K562 (cell line): Measurements from ENCODE around the gene NMT1. TPM values are rescaled to one million over a fixed set of nuclear protein-coding genes. Genes with fewer than 3 reads are reported as not detected.

Experiments used
- ATAC-seq: fragments of 200-7000 bp; cut with Tn5 transposase; 3 replicates; pipeline ENCODE4 v1.9.1; 2020; ENCODE audit warnings: moderate library complexity
- BruUV-seq: library from RNA; stranded (reverse); fragments of 400-500 nt; replicated peaks from 2 replicates; lab custom pipeline; 2021; lab: Mats Ljungman, UMichigan
- CTCF ChIA-PET: fragments of 300-600 bp; formaldehyde crosslinking; extraction: SDS; loops from one replicate; lab custom pipeline; 2021; ENCODE audit warnings: low intra/inter-chr PET ratio; lab: Yijun Ruan, JAX
- POLR2A ChIA-PET: fragments of 300-600, 350-650 bp; sonication (Branson Sonifier 250); formaldehyde crosslinking; extraction: SDS; loops from one replicate; lab custom pipeline; 2021; ENCODE audit warnings: antibody characterized with exemption, inconsistent platforms; lab: Yijun Ruan, JAX
- DNase-seq, 4 experiments: peaks; one replicate each; pipeline versions ENCODE4 v3.0.0 to v3.0.0-alpha.2; 2011 to 2018; ENCODE audit warnings: low spot score in 3 of 4, mixed read lengths in 3 of 4; ENCODE audit errors: extremely low read depth in 1 of 4
- FAIRE-seq: peaks from 2 replicates; lab custom pipeline; 2011; peaks lifted over from hg19 to GRCh38; lab: Jason Lieb, UNC
- H2AFZ ChIP-seq: 2 replicates; pipeline ENCODE4 v1.6.0; 2011; ENCODE audit warnings: low read depth, low read length, control low read depth, inconsistent platforms
- H3K27ac ChIP-seq: fragments of 200-600 bp; 3 replicates; pipeline ENCODE4 v1.8.0; 2011; ENCODE audit warnings: low read depth, mild to moderate bottlenecking, control low read depth, inconsistent platforms, low read length, moderate library complexity, mixed read lengths; ENCODE audit errors: extremely low read depth
- H3K27me3 ChIP-seq, 2 experiments: fragments of 300-600 bp in 1 of 2; 2 replicates in 1 of 2; 3 replicates in 1 of 2; pipeline versions ENCODE4 v1.6.0 to v1.8.0; 2011; ENCODE audit warnings: inconsistent platforms in 2 of 2, low read length in 2 of 2, mild to moderate bottlenecking in 1 of 2, mixed read lengths in 1 of 2, moderate library complexity in 1 of 2; ENCODE audit not compliant: control insufficient read depth in 2 of 2, insufficient read depth in 2 of 2
- H3K36me3 ChIP-seq: fragments of 300-600 bp; 3 replicates; pipeline ENCODE4 v1.8.0; 2011; ENCODE audit warnings: mild to moderate bottlenecking, low read length, inconsistent platforms; ENCODE audit not compliant: control insufficient read depth, insufficient read depth
- H3K4me1 ChIP-seq, 2 experiments: fragments of 200-600 bp in 1 of 2; replicated peaks in 1 of 2; 2 replicates in 1 of 2; 3 replicates in 1 of 2; pipeline versions ENCODE4 v1.5.1 to v1.8.0; 2011; ENCODE audit warnings: inconsistent platforms in 2 of 2, low read length in 2 of 2, mild to moderate bottlenecking in 1 of 2, mixed read lengths in 1 of 2, moderate library complexity in 1 of 2; ENCODE audit not compliant: control insufficient read depth in 2 of 2, insufficient read depth in 2 of 2
- H3K4me2 ChIP-seq: 2 replicates; pipeline ENCODE4 v1.6.1; 2011; ENCODE audit warnings: low read length, control low read depth, inconsistent platforms, mixed read lengths; ENCODE audit not compliant: insufficient read depth
- H3K4me3 ChIP-seq: fragments of 200-600 bp; sonication (generic), shearing (Covaris generic); 2 replicates; pipeline ENCODE4 v1.5.1; 2016; ENCODE audit warnings: control low read depth, inconsistent platforms
- H3K79me2 ChIP-seq: fragments of 200-600 bp; 3 replicates; pipeline ENCODE4 v1.8.0; 2011; ENCODE audit warnings: low read length, inconsistent platforms; ENCODE audit not compliant: control insufficient read depth, insufficient read depth
- H3K9ac ChIP-seq, 2 experiments: 2 replicates each; pipeline versions ENCODE4 v1.6.0 to v1.6.1; 2011; ENCODE audit warnings: low read depth in 2 of 2, low read length in 2 of 2, control low read depth in 1 of 2, inconsistent platforms in 1 of 2, mild to moderate bottlenecking in 1 of 2, mixed read lengths in 1 of 2; ENCODE audit not compliant: insufficient read depth in 1 of 2
- H3K9me1 ChIP-seq: one replicate; pipeline ENCODE4 v1.6.0; 2011; ENCODE audit warnings: inconsistent platforms, mild to moderate bottlenecking, low read length, moderate library complexity; ENCODE audit not compliant: control insufficient read depth, insufficient read depth
- H3K9me3 ChIP-seq: replicated peaks from 2 replicates; pipeline ENCODE4 v1.5.1; 2011; ENCODE audit warnings: low read depth, low read length, inconsistent platforms; ENCODE audit not compliant: control insufficient read depth, insufficient read depth
- H4K20me1 ChIP-seq: replicated peaks from 2 replicates; pipeline ENCODE4 v1.6.1; 2011; ENCODE audit warnings: low read length, inconsistent platforms, mixed read lengths; ENCODE audit not compliant: control insufficient read depth, insufficient read depth
- CAMTA2 ChIP-seq: fragments of 250-450 bp; sonication (Bioruptor Pico); conservative IDR thresholded peaks from 2 replicates; pipeline ENCODE4 v1.5.1; 2022
- DNMT1 ChIP-seq: fragments of 450-650 bp; IDR thresholded peaks from 2 replicates; pipeline ENCODE4 v1.6.1; 2016; ENCODE audit warnings: antibody characterized with exemption, mild to moderate bottlenecking
- ESRRA ChIP-seq: fragments of 450-650 bp; IDR thresholded peaks from 2 replicates; pipeline ENCODE4 v1.6.1; 2014; ENCODE audit warnings: low read depth, mild to moderate bottlenecking, moderate library complexity, borderline replicate concordance
- FIP1L1 ChIP-seq: fragments of 200-400 bp; formaldehyde crosslinking; IDR thresholded peaks from 2 replicates; pipeline ENCODE4 v1.6.1; 2018; ENCODE audit warnings: mild to moderate bottlenecking, low read depth, low read length; ENCODE audit not compliant: poor library complexity, severe bottlenecking
- HDGF ChIP-seq: fragments of 450-650 bp; IDR thresholded peaks from 2 replicates; pipeline ENCODE4 v1.6.1; 2016
- NCOA1 ChIP-seq: fragments of 450-650 bp; IDR thresholded peaks from 2 replicates; pipeline ENCODE4 v1.6.1; 2016; ENCODE audit warnings: low read depth
- NR4A1 ChIP-seq, 2 experiments: fragments of 250-450 bp in 1 of 2; fragments of 450-650 bp in 1 of 2; sonication (Bioruptor Pico) in 1 of 2; IDR thresholded peaks; 2 replicates each; pipeline versions ENCODE4 v1.4.0 to v1.6.1; 2016 to 2020; ENCODE audit warnings: mild to moderate bottlenecking in 2 of 2, missing compliant biosample characterization in 1 of 2, missing genetic modification characterization in 1 of 2, moderate library complexity in 1 of 2
- PRMT5 ChIP-seq: sonication (generic); formaldehyde crosslinking; IDR thresholded peaks from 2 replicates; pipeline ENCODE4 v1.5.0; 2020; ENCODE audit warnings: missing genetic modification reagents
- TFAM ChIP-seq: fragments of 250-450 bp; sonication (Bioruptor Pico); conservative IDR thresholded peaks from 2 replicates; pipeline ENCODE4 v1.5.0; 2021; ENCODE audit warnings: mild to moderate bottlenecking, moderate library complexity
- TSC22D4 ChIP-seq: fragments of 450-650 bp; IDR thresholded peaks from 2 replicates; pipeline ENCODE4 v1.6.1; 2016; ENCODE audit warnings: missing genetic modification characterization, missing biosample characterization, control low read depth
- ZFP30 ChIP-seq: fragments of 250-450 bp; sonication (Bioruptor Pico); IDR thresholded peaks from 2 replicates; pipeline ENCODE4 v1.8.0; 2022; ENCODE audit warnings: moderate library complexity, mild to moderate bottlenecking, inconsistent platforms, borderline replicate concordance
- ZNF239 ChIP-seq: fragments of 250-450 bp; sonication (Bioruptor Pico); IDR thresholded peaks from 2 replicates; pipeline ENCODE4 v1.4.0; 2020; ENCODE audit warnings: mild to moderate bottlenecking
- WGBS: fragments of 100-300 bp; shearing (Covaris generic); methylation state at CpG from one replicate; pipeline ENCODE4 v1.1.6; 2016; ENCODE audit warnings: low coverage, mixed read lengths; ENCODE audit not compliant: insufficient coverage; ENCODE audit errors: missing lambda C conversion rate; 5-methylcytosine and 5-hydroxymethylcytosine counted together
- in situ Hi-C: fragments of 300-500 bp; cut with MboI; formaldehyde crosslinking; loops from 4 replicates; pipeline ENCODE4 v1.15.0; 2018; ENCODE audit warnings: inconsistent platforms, mixed read lengths
- intact Hi-C: fragments of 100-400 bp; cut with micrococcal nuclease; formaldehyde crosslinking; loops from 2 replicates; pipeline ENCODE4 v1.14.2; 2022
- polyA plus RNA-seq, 8 experiments: library from polyadenylated mRNA; depleted of rRNA in 4 of 8; stranded (reverse) in 5 of 8; unstranded in 3 of 8; fragments of >200 nt; fragmentation: Nextera tagmentation in 2 of 8; fragmentation: Illumina TruSeq in 1 of 8; extraction: Ambion mirVana in 2 of 8; extraction: Trizol in 1 of 8; gene quantifications; 2 replicates each; pipeline versions ENCODE4 v1.2.1 to v1.2.3, GENCODE V29; 2011 to 2014; ENCODE audit warnings: inconsistent platforms in 1 of 8, missing spikeins in 1 of 8
- total RNA-seq, 7 experiments: library from RNA; depleted of rRNA in 6 of 7; stranded (reverse); fragments of >200 nt in 6 of 7; fragmentation: Illumina TruSeq in 2 of 7; extraction: Trizol in 2 of 7; gene quantifications; 2 replicates each; pipeline versions ENCODE4 v1.2.1 to v1.2.3, GENCODE V29; 2011 to 2021; ENCODE audit warnings: low replicate concordance in 1 of 7
- TF ChIP-seq, protein P1 (sequence below): fragments of 450-650 bp; IDR thresholded peaks from 2 replicates; pipeline ENCODE4 v1.7.1; 2018; ENCODE audit warnings: mild to moderate bottlenecking, low read depth; ENCODE audit not compliant: partially characterized antibody

Gene NMT1
- total and polyA plus RNA-seq, 9 of the 15 experiments (the other 6 are each of a cell fraction or from before 2014, with no cell fraction given) = 86.7 to 569 (median 213) TPM

- BruUV-seq = no TSS peak
- H3K9ac ChIP-seq = no peak overlapping the region
- H3K4me2 ChIP-seq = no peak overlapping the region
Measured at GRCh38 chr17:45093444-45094110, 32.5 kb downstream of the NMT1 start.

More at GRCh38 chr17:45093444-45094110, 32.5 kb downstream of the NMT1 start:
- CTCF ChIA-PET = interaction anchor here (0.9 kb wide), 1 partner anchor 11 kb away, joined by 6 read pairs; no protein-coding TSS in a partner anchor
- 82% methylated on average over 13 of the region's 13 CpGs for WGBS
- Histone ChIP-seq H3K27me3 (no peaks in the 10 kb centered on the region), H3K4me3 (no peak overlapping the region), H3K36me3 (peaks cover 94% of the 10 kb centered on the region), H4K20me1 (peaks cover 5% of the 10 kb centered on the region; the same call in 1 of the 2 replicates), H3K9me3 (no peaks in the 10 kb centered on the region), H3K27ac (no peak overlapping the region), H3K79me2 (no peaks in the 10 kb centered on the region), H2AFZ (no peak overlapping the region), H3K4me1 (no peaks in the 10 kb centered on the region), H3K9me1 (no peaks in the 10 kb centered on the region)
- intact Hi-C loops (no loop called here), in situ Hi-C loops (no loop called here)
- FAIRE-seq = no peak
- POLR2A ChIA-PET = interaction anchor here (0.6 to 1.6 kb wide), 2 partner anchors 32 to 51 kb away, joined by 3 read pairs; partner anchors contain the start of gene NMT1
- no peak for TF ChIP-seq ESRRA
- no peak for TF ChIP-seq DNMT1
- no peak for TF ChIP-seq FIP1L1
- TF ChIP-seq NCOA1 = no peak
- TF ChIP-seq CAMTA2 (CRISPR knock-in tag) = no peak
- no peak for TF ChIP-seq TSC22D4 (tag)
- no peak for TF ChIP-seq NR4A1 (CRISPR knock-in tag; IDR thresholded peaks at IDR 0.05)
- no peak for TF ChIP-seq NR4A1 (tag; IDR thresholded peaks at IDR 0.05)
- no peak for TF ChIP-seq HDGF
- TF ChIP-seq, protein P1, sequence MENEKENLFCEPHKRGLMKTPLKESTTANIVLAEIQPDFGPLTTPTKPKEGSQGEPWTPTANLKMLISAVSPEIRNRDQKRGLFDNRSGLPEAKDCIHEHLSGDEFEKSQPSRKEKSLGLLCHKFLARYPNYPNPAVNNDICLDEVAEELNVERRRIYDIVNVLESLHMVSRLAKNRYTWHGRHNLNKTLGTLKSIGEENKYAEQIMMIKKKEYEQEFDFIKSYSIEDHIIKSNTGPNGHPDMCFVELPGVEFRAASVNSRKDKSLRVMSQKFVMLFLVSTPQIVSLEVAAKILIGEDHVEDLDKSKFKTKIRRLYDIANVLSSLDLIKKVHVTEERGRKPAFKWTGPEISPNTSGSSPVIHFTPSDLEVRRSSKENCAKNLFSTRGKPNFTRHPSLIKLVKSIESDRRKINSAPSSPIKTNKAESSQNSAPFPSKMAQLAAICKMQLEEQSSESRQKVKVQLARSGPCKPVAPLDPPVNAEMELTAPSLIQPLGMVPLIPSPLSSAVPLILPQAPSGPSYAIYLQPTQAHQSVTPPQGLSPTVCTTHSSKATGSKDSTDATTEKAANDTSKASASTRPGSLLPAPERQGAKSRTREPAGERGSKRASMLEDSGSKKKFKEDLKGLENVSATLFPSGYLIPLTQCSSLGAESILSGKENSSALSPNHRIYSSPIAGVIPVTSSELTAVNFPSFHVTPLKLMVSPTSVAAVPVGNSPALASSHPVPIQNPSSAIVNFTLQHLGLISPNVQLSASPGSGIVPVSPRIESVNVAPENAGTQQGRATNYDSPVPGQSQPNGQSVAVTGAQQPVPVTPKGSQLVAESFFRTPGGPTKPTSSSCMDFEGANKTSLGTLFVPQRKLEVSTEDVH = no peak
- TF ChIP-seq ZFP30 (CRISPR knock-in tag) = no peak
- TF ChIP-seq ZNF239 = no peak
- no peak for TF ChIP-seq TFAM (CRISPR knock-in tag)
- no peak for TF ChIP-seq PRMT5
- no peak for DNase-seq
- no peak for ATAC-seq
